Cardiac fibroblast (primary cell): ENCODE results near the gene SERGEF.

ENCODE experiments used
- DNase-seq, 2 donors: peaks; one replicate each; pipeline versions ENCODE4 v3.0.0 to v3.0.0-alpha.2; 2010; ENCODE audit warnings: low read depth in 2 of 2
- H3K4me3 ChIP-seq, 2 donors: replicated peaks in 1 of 2; 1 replicate in 1 of 2; 2 replicates in 1 of 2; pipeline ENCODE4 v1.5.1; 2011; ENCODE audit warnings: low read depth in 2 of 2, low read length in 2 of 2, mild to moderate bottlenecking in 2 of 2, moderate library complexity in 1 of 2
- TF ChIP-seq, protein P1 (sequence below): IDR thresholded peaks from one replicate; pipeline ENCODE4 v1.5.1; 2011; ENCODE audit warnings: low read depth, mild to moderate bottlenecking, low read length, inconsistent platforms

The SERGEF gene

DNA sequence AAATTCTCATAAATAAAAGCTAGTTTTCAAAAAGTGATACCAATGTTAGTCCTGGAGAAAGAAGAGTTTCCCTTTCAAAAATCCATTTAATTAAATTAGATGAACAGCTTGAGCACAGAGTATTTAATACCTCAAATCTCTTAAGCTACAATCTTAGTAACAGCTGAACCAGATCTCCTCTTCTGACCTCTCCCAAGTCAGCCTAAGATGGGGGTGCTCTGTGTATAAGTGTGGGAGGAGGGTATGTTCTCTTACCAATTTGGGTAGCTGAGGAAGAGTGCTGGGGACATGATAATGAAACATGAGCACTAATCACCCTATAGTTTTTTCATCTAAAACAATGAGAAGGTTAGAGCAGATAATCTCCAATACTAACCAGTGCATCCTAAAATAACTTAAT is 23.6 kb upstream of the SERGEF start:
- TF ChIP-seq, protein P1, sequence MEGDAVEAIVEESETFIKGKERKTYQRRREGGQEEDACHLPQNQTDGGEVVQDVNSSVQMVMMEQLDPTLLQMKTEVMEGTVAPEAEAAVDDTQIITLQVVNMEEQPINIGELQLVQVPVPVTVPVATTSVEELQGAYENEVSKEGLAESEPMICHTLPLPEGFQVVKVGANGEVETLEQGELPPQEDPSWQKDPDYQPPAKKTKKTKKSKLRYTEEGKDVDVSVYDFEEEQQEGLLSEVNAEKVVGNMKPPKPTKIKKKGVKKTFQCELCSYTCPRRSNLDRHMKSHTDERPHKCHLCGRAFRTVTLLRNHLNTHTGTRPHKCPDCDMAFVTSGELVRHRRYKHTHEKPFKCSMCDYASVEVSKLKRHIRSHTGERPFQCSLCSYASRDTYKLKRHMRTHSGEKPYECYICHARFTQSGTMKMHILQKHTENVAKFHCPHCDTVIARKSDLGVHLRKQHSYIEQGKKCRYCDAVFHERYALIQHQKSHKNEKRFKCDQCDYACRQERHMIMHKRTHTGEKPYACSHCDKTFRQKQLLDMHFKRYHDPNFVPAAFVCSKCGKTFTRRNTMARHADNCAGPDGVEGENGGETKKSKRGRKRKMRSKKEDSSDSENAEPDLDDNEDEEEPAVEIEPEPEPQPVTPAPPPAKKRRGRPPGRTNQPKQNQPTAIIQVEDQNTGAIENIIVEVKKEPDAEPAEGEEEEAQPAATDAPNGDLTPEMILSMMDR, result no peak
- DNase-seq, result no peak
- no peak overlapping the region for H3K4me3 ChIP-seq

DNA sequence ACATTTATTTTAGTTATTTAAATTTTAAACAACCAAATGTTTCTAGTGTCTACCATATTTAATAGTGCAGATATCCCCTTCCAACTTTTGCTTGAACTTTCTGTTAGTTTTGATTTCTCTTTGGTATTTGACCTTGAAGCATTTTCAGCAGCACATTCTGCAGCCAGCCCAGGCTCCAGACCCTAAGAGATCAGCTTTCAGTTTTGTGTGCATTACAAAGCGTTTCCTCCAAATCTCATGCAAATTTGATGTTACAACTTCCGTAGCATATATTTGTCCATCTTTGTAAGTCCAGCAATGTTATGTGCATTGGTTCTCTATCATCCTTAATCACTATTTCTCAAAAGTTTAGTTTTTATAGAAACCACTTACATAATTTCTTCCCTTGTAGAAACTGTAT is 14.6 kb upstream of the SERGEF start:
- H3K4me3 ChIP-seq, result no peak overlapping the region
- TF ChIP-seq, protein P1, result no peak
- no peak for DNase-seq

DNA sequence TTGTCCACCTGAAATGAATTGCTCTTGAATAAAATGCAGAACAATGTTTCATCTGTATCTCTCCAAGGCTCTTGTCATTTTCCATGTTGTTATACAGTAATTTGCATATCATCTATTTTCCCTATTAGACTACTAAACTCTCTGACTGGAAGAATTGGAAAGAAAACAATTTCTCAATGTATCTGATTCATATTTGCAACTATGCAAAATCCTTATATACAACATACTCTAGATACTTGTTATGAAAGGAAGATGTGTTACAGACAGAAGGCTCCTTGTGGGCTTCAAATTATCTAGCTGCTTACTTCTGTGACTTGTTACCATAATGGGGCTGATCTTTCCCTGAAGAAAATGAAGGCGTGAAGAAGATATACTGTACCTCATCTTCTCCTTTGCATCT is 9.6 kb upstream of the SERGEF start:
- no peak for DNase-seq
- no peak overlapping the region for H3K4me3 ChIP-seq
- TF ChIP-seq, protein P1, result no peak

DNA sequence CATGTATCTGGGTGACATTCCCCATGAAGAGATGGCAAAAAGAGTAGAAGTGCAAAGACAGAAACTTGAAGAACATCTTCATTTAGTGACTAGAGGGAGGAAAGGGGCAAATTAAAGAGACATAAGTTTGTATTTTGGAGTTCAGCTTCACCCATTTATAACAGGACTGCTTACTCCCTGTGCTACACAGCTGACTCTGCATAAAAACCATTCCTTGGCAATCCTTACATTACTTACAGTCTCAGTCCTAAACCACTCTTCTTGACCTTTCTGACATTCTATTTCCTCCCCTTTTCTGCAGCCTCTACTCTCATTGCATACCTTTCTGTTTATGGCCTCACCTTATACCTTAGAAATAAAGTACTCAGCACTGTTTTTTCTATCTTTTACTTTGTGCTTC is 6.8 kb upstream of the SERGEF start:
- TF ChIP-seq, protein P1, result no peak
- no peak overlapping the region for H3K4me3 ChIP-seq
- DNase-seq, result no peak

DNA sequence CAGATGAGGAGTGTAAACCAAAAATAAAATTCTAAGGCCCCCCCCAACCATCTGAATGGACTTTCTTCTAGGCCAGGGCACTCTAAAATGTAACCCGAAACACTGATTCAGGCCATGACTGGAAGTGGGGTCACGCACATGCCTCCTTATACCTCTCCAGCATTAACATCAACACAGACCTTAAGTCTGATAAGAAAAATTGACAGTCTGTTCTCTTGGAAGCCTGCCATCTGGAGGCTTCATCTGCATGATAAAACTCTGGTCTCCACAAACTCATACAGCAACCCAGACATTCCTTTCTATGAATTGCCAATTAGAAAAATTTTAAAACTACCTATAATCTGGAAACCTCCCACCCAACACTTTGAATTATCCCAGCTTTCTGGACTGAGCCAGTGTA is 3.9 kb upstream of the SERGEF start:
- TF ChIP-seq, protein P1, result no peak
- no peak overlapping the region for H3K4me3 ChIP-seq
- no peak for DNase-seq

DNA sequence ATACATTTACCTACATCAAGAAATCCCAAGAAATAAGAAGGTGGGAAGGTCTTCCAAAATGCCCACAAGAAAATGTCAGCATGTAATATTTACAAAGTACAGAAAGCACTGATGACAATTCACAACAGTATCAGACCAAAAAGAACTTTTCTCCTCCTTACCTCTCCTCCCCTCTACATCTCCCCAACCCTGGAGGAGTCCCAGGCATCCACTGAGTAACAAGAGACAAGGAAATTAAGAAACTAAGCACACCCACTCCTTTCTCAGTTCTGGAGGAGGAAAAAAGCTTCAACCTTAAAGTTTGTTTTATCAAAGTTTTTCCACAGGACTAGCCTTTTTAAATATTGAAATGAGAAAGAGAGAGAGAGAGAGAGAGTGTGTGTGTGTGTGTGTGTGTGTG is 2.0 kb upstream of the SERGEF start:
- no peak for DNase-seq
- no peak overlapping the region for H3K4me3 ChIP-seq
- TF ChIP-seq, protein P1, result no peak

DNA sequence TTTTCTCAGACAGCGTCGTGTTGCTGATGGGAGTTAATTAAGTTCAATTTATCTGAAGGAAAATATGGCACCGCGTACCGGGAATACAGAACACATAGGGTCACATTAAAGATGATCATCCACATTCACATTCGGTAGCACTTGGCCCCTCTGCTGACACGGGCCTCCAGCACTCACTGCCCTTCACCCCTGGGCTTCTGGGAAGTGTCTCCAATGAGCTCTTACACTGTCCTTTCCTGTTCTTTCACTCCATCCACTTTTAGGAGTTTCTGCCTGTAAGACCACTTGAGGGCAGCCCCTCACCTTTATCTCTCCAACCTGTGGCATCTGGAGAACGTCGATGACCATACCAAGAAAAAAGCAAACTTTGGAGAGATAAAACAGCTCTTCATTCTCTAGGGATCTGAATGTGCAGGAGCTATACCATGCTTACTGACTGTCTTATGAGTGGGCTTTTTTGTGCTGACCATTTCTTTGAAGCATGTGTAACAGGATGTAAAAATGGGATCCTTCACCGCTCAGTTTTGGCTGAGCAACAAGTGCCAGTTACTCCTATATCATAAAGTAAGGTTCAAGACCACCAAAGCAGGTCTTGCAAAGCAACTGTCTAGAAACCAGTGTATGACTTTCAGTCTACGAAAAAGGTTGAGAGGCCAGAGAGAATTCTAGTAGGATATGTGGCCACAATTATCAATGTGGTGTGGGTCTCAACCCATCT is 1.1 kb upstream of the SERGEF start:
- peak in 1 of 2 donors; percentile 2 for DNase-seq
- TF ChIP-seq, protein P1, result no peak
- peak overlapping the region; percentile 82 to 90 for H3K4me3 ChIP-seq
